GM18498 (cell line): ENCODE measurements around the gene STK25.
"Not testable (repeated sequence)": the region's sequence is repeated elsewhere in the genome, so short reads cannot be mapped to it uniquely, and the experiment has no call there.

Experiments
- ATAC-seq: cut with Tn5 transposase; IDR thresholded peaks from one replicate; pipeline ENCODE4 v1.9.1; 2021; ENCODE audit warnings: mild to moderate bottlenecking, moderate library complexity; ENCODE audit not compliant: unreplicated experiment

The STK25 gene

DNA sequence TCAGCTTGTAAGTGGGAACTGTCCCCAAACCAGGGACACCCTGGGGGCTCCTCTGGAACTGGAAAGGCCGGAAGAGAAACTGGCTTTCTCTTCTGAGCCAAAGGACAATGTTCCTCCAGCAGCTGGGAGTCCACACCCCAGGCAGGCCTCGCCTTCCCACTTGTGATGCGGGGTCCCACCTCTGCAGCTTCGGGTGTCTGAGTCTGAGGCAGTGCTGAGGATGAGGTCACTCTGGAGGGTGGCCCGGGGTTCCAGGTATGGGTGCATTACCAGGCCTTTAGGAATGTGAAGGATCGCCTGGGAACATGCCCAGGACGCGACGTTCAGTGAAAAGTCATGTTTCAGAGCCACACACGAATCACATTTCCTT is 32.0 kb upstream of the STK25 start:
- ATAC-seq = no peak

- ATAC-seq = no peak
These were observed 31.4 kb upstream of the STK25 start for GRCh38 chr2:241539616-241540374.

DNA sequence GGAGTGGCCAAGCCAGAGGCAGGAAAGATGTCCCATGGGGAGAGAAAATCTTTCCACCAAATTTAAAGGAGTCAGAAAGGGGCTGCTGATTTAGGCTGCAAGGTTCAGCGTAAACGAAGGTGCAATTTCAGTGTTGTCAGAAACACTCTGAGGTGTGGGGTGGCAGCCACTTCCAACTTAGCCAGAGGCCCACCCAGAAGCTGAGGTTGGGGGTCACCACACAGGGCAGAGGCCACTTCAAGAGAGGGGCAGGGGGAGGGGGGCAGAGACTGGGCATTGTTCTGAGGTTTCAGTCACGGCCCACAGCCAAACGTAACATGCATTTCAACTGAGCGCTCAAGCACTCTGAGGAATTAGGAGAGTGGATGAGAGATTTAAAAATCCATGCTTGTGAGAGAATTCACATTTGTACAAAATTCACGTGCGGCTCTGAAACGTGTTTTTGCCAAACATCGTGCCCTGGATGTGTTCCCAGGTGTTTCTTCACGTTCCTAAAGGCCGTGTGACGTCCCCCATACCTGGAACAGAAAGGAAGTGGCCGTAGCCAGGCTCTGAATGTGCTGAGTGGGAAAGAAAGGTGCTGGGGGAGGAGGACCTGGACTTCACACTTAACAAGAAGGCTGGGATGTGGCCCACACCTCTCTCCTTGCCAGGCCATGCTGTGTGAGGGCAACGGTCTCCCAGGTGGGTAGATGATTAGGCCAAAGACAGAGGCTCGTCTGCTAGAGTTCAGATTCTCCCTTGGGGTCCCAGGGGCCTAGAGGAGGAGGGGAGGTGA is 30.6 kb upstream of the STK25 start:
- ATAC-seq = no peak

DNA sequence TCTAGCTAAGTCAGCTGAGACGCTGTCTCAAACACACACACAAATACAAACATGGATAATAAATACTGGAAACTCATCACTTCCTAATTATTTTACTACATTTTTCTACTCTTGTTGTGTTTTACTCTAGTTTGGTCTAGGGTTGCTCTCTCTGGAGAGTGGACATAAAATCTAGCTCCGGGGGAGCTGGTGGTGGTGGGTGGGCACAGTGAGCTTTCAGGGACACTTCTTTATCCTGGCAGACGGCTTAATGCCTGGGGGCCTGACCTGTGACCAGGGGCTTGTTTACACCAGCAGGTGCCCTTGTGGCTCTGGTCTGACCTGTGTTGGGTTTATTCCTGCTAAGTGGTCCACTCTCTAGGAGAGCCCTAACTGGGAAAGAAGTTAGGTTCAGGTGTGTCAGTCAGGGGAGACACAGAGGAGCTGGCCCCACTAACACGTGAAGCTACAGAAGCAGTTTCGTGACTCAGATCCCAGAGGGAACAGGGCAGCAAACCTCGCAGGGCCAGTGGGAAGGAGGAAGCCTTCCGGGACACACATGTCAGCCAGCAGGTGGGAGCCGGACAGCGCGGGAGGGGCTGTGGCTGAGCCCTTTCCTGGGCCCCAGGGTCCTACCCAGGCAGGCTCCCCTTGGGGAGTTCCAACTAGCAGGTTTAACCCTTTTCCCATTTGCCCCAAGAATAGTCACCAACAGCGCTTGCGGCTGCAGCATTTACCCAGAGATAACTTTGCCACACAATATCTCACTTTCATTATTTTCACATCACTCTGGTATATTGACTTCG is 27.7 kb upstream of the STK25 start:
- no peak for ATAC-seq

DNA sequence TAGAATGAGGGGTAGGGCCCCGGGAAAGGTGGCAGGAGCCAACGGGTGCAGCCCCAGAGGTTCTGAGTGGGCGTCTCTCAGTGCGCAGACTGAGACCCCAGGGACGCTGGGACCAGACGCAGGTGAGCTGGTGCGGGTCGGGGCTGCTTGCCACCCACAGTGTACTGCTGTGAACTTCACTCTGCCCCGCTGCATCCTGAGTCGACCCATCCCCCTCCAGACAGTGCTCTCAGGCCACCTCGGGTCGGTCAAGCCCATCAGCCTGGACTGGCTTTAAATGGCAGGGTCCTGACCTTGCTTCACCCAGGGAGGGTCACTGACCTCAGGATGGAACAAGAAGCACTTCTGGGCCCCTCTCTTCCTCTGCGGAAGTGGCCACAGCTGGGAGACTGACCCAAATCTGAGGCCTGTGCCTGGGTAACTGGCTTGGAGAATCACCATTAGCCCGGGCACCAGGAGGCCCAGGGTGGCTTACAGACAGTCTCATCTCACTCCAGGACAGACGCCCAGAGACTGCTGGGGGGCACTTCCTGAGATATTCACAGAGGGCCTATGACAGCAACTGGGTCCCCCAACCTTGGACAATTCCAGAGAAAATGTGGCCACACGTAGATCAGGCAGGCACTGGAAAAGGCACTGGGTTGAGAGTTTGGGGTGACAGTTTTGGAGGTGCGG is 26.5 kb upstream of the STK25 start:
- no peak for ATAC-seq

- no peak for ATAC-seq
These were observed 25.9 kb upstream of the STK25 start for GRCh38 chr2:241534293-241534692.

DNA sequence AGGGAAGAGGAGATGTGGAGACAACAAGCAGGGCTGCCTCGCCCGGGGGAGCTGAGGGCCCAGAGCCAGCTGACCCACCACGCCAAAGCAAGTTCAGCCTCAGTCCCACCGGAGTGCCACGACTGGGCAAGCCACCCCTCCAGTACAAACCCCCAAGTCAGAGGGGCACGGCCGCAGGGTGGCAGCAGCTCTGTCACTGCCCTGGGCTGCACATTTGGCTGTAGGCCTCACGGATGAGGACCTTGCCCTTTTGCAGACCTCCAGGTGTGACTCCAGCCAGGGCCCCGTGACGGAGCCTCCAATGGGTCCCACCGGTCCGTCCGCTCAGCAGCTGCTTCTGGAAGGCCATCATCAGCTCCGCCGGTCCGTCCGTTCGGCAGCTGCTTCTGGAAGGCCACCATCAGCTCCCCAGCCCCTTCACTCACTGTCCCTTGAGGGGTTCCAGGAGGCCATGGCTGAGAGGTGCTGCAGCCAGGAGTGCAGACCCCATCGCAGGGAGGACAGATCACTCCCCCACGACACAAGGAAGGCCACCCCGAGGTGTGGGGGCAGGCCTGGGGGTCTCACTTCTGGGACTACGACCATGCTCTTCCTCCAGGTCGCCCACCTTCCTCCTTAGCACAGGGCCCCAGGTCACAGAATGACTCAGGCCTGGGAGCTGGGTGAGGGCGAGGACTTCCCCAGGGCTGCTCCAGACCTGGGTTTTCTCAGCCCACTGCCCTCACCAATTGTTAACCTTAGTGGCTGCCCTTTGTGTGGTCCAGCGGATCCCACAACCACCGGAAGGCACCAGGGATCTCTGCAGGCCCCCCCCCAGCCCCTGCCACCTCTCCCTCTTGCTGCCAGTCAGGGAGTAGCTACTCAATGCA is 24.6 kb upstream of the STK25 start:
- no peak for ATAC-seq

- ATAC-seq = no peak
These were observed 23.8 kb upstream of the STK25 start for GRCh38 chr2:241532168-241532567.

DNA sequence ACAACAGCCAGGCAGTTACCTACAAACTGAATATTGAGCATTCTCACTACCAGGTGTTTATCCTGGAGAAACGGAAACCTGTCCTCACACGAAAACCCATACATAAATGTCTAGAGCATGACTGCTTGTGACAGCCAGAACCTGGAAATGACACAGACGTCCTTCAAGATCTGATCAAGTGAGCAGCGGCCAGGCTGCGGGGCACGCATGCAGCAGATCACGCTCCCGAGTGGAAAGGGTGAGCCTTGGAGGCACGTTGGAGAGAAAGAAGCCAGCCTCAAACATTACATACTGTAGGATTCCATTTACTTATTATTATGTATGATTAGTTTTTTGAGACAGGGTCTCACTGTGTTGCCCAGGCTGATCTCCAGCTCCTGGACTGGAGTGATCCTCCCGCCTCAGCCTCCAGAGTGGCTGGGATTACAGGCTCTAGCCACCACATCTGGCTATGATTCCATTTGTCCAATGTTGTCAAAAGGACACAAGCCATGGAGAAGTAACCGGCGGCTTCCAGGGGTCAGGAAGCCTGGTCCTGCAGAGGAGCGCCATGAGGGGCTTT is 22.9 kb upstream of the STK25 start:
- ATAC-seq = no peak

GRCh38 chr2:241530571-241530970 is 22.2 kb upstream of the STK25 start:
- no peak for ATAC-seq

DNA sequence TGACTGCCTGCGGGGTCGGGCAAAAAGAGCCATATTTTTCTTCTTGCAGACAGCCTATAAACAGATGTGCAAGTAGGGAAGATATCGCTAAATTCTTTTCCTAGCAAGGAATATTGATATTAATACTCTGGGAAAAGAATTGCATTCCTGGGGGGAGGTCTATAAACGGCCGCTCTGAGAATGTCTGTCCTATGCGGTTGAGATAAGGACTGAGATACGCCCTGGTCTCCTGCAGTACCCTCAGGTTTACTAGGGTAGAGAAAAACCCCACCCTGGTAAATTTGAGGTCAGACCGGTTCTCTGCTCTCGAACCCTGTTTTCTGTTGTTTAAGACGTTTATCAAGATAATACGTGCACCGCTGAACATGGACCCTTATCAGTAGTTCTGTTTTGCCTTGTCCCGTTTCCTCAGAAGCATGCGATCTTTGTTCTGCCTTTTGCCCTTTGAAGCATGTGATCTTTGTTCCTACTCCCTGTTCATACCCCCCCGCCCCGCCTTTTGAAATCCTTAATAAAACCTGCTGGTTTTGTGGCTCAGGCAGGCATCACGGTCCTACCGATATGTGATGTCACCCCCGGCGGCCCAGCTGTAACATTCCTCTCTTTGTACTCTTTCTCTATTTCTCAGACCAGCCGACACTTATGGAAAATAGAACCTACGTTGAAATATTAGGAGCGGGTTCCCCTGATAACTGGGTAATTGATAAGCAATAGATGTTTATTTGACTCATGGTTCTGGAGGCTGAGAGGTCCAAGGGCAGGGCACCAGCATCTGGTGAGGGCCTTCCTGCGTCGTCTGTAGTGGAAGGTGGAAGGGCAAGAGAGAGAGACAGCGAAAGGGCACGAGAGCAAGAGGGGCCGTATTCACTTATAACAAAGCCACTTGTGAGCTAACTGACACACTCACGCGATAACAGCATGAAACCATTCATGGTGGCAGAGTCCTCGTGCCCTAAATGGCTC is 17.7 kb upstream of the STK25 start:
- not testable (repeated sequence) for ATAC-seq

DNA sequence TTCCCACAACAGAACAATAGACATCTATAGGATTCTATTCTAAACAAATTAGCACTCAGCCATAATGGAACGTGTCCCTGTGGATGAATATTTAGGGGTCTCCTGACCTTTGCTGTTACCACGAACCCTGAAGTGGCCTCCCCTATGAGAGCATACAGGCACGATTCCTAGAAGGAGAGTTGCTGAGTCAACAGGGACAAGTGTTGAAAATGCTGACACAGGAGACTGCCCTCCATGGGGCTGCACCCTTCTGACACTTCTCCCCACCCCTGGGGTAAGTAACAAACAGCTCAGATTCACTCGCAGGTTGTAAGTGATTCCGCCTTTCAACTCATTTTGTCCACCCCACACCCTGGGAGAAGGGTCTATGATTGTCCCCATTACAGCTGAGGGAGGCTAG is 14.1 kb upstream of the STK25 start:
- ATAC-seq = no peak

- no peak for ATAC-seq
These were observed 11.3 kb upstream of the STK25 start for GRCh38 chr2:241519669-241520068.

GRCh38 chr2:241517297-241517696 is 8.9 kb upstream of the STK25 start:
- ATAC-seq = no peak

- no peak for ATAC-seq
These were observed 8.2 kb upstream of the STK25 start for GRCh38 chr2:241516520-241516965.

DNA sequence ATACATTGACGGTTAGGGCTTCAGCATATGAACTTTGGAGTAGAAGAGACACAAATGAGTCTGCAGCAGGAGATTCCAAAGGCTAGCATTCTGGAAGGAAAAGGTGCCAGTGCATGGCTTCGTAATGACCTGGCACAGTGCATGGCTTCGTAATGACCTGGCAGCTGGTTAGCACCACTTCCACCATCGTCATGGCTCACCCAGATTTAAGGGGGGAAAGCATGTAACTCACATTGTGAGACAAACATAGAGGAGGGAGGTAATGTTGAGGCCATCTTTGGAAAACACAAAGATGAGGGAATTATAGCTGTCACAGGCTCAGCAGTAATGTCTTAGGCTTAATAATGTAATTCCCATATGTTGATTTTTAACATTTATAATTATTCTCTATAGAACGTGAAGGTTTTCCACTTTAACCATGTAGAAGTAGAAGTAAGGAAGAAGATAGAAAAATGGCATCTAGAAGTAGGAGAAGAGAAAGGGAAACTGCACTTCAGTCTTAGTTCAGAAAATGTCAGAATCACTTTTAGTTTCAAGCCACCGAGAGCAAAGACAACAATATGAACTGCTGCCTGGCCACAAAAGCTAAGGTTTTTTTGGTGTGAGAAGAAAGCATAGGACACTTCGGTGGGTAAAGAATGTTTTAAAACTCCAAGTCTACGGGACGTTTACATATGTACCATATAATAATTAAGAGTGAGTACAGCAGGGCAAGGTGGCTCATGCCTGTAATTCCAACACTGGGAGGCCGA is 6.8 kb upstream of the STK25 start:
- peak; percentile 61 for ATAC-seq

DNA sequence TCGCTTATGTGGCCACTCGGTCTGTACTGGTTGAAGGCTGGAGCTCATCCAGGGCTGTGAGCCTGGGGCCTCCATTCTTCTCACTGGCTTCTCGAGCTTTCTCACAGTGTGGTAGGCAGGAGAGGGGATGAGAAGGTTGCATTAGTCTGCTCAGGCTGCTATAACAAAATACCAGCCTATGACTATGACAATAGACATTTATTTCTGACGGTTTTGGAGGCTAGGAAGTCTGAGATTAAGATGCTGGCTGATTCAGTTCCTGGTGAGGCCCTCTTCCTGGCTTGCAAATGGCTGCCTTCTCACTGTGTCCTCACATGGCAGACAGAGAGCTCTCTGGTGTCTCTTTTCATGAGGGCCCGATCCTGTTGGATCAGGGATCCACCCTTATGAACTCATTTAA is 6.2 kb upstream of the STK25 start:
- ATAC-seq = no peak
